GM13977 (cell line): ENCODE measurements around the gene MYLK2.
"Not testable (repeated sequence)": the region's sequence is repeated elsewhere in the genome, so short reads cannot be mapped to it uniquely, and the experiment has no call there.

Source experiments
- DNase-seq: peaks from one replicate; pipeline ENCODE4 v3.0.0; 2012; ENCODE audit warnings: low spot score
- in situ Hi-C: fragments of 300-500 bp; cut with MboI; formaldehyde crosslinking; loops from one replicate; pipeline ENCODE4 v1.12.0; 2022; ENCODE audit warnings: low sequenced_read_pairs, low pct_unique_long_range_greater_than_20kb, mixed read lengths, inconsistent platforms; ENCODE audit not compliant: unreplicated experiment
- TF ChIP-seq, protein P1 (sequence below): IDR thresholded peaks from 2 replicates; pipeline ENCODE4 v1.5.1; 2012; ENCODE audit warnings: mild to moderate bottlenecking, control low read depth; ENCODE audit not compliant: insufficient read depth; ENCODE audit errors: extremely low read depth, missing control alignments

Gene MYLK2

DNA sequence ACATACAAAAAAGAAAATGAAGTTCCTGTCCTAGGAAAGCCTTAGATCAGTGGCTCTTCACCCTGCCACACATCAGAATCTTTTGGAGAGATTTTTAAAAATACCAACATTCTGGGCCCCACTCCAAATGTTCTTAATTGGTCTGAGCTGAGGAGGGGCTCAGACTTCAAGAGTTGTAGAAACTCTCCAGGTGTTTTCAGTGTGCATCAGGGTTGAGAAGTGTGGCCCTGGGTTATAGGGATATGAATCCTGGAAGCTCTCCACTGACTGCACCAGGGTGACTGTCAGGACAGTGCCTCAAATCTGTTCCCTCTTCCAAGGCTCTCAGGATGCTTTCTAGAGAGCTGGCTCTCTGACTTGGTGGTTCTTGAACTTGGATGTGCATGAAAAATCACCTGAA lies 5.5 kb upstream of the MYLK2 start:
- TF ChIP-seq, protein P1, sequence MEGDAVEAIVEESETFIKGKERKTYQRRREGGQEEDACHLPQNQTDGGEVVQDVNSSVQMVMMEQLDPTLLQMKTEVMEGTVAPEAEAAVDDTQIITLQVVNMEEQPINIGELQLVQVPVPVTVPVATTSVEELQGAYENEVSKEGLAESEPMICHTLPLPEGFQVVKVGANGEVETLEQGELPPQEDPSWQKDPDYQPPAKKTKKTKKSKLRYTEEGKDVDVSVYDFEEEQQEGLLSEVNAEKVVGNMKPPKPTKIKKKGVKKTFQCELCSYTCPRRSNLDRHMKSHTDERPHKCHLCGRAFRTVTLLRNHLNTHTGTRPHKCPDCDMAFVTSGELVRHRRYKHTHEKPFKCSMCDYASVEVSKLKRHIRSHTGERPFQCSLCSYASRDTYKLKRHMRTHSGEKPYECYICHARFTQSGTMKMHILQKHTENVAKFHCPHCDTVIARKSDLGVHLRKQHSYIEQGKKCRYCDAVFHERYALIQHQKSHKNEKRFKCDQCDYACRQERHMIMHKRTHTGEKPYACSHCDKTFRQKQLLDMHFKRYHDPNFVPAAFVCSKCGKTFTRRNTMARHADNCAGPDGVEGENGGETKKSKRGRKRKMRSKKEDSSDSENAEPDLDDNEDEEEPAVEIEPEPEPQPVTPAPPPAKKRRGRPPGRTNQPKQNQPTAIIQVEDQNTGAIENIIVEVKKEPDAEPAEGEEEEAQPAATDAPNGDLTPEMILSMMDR = no peak
- in situ Hi-C loops = no loop called here
- DNase-seq = no peak

DNA sequence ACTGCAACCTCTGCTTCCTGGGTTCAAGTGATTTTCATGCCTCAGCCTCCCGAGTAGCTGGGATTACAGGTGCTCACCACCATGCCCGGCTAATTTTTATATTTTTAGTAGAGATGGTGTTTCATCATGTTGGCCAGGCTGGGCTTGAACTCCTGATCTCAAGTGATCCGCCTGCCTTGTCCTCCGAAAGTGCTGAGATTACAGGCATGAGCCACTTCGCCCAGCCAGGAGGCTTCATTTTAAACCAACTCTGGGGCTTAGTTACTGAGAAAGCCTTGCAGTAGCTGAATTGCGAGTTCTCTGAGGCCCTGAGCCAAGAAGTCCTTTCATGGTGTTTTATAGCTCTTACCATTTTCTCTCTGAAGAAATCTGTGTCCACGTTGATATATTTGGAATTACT lies 5.0 kb upstream of the MYLK2 start:
- DNase-seq, in situ Hi-C loops: not testable (repeated sequence)

DNA sequence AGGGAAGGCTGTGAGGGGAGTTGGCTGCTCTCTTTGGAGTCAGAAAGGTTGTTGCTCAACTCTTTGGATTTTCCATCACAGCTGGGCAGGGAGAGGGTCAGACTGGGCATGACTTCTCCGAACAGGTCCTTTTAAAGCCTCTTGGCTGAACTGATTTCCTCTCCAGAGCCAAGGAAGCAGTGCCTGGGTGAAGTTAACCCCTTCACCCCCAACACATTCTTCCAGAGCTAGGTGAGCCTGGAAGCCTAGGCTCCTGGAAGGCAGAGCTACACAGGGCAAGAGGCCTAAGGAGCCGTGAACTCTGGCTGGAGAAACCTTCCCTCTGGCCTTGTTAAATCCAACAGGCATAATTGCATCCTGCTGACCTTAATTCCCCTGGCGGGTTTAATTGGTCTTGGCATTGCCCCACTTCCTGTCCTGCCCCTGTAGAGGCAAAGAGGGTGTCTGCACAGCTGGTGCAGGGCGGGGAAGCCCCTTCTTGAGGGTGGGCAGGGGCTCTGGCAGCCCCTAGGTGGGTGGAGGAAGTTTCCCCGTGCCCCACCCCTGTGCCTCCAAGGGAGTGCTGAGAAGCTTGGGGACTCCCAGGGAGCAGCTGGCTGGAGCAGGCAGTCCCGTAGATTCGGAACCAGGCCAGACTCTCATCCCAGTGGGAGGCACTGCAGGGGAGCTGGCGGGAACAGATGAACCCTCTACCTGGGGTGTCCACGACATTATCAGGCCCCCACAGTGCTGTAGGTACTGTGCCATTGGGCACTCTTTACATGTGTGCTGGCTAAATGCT lies 3.6 kb upstream of the MYLK2 start:
- in situ Hi-C loops = no loop called here
- TF ChIP-seq, protein P1 = no peak
- no peak for DNase-seq

DNA sequence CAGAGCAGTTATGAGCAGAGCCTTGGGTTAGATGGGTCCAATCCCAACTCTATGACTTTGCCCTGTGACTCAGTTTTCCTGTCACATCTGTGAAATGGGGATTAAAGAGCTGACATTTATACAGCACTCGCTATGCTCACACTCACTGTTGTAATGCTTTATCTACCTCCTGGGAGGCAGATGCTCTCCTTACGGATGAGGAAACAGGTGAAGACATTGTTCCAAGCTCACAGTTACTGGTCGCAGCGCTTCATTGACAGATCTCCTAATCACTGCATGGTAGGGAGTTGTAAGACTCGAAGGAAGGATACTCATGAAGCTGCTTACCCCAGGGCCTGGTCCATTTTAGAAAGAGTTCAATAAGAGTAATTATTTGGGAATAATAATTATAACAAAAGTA lies 2.9 kb upstream of the MYLK2 start:
- in situ Hi-C loops = no loop called here
- no peak for DNase-seq
- TF ChIP-seq, protein P1 = no peak

DNA sequence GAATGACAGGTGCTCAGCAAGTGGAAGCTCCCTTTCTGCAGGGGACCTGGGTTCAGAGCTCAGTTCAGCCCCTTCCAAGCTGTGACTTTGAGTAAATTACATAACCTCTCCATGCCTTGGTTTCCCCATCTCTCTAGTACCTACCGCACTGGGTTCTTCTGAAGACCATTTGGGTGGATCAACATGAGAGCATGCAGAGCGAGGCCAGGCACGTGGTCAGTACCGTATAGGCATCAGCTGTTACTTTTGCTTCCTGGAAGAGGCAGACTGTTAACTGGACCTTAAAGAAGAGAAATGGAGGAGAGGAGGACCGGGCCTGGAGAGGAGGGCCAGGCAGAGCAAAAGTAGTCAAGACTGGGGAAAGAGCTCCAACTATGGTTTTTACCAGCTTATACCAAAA lies 1.7 kb upstream of the MYLK2 start:
- no peak for DNase-seq
- TF ChIP-seq, protein P1 = no peak
- in situ Hi-C loops = no loop called here

DNA sequence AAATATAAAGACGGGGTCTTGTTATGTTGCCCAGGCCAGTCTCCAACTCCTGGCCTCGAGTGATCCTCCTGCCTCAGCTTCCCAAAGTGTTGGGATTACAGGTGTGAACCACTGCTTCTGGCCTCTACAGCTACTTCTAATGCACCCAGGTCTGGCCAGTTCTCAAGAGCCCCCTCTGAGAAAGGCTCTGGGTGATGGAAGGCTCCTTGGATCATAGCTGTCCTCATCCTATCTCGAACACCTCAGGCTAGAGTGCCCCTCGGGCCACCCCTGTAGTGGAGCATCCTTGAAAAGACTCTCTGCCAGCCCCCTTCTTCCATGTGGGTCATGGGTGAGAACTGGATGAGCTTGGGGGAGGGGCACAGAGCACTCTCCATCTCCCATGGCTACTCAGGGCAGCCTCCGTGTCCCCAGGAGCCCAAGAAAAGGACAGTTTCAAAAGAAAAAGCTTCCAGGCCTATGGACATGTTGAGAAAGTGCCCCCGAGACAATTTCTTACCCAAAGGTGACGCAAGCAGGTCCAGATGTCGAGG lies 714 bp upstream of the MYLK2 start:
- in situ Hi-C loops = no loop called here
- DNase-seq = no peak
- TF ChIP-seq, protein P1 = no peak

DNA sequence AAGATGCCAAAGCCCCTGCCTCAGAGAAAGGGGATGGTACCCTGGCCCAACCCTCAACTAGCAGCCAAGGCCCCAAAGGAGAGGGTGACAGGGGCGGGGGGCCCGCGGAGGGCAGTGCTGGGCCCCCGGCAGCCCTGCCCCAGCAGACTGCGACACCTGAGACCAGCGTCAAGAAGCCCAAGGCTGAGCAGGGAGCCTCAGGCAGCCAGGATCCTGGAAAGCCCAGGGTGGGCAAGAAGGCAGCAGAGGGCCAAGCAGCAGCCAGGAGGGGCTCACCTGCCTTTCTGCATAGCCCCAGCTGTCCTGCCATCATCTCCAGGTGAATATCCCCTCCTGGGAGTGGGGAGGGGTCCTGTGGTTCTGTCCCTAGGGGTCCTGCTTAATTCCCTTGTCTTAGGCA lies 1.1 kb downstream of the MYLK2 start:
- in situ Hi-C loops = no loop called here
- no peak for DNase-seq
- TF ChIP-seq, protein P1 = no peak
